ENCODE data around the gene PKN1.

The PKN1 gene

DNA sequence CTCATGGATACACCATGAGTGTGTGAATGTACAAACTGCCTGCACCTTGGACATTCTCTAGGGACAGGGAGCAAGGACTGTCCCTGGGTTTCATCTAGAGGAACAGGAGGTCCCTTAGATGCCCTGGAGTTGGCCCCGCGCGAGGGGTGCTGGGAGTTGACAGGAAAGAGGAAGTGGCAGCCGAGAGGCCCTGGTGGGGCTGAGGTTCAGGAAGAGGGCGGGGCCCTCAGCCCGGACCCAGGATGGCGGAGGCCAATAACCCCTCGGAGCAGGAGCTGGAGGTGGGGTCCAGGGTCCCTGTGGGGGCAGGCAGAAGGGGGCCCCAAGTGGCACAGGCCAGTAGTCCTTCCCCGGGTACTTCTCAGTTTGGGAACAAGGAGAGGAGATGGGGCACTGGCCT is 6.9 kb downstream of the PKN1 start:
- H3K4me1 ChIP-seq (ENCODE audit: control insufficient read depth, low read depth, low read length) = no peaks in the 10 kb centered on the region
- H4K8ac ChIP-seq (ENCODE audit: low read depth, low read length) = no peak overlapping the region
- H3K56ac ChIP-seq (ENCODE audit: low read length) = peak overlapping the region; percentile 56
- H2AK5ac ChIP-seq (ENCODE audit: low read length) = no peak overlapping the region
- no peak overlapping the region for H3K18ac ChIP-seq (ENCODE audit: low read length)
- no peak overlapping the region for H3K23ac ChIP-seq (ENCODE audit: low read length)
- no peak overlapping the region for H3K27ac ChIP-seq (ENCODE audit: low read depth, low read length)
- H2BK15ac ChIP-seq (replicated peaks; ENCODE audit: low read depth) = no peak overlapping the region
- H4K5ac ChIP-seq (ENCODE audit: low read length) = no peak overlapping the region
- H2BK120ac ChIP-seq (ENCODE audit: low read depth, low read length) = no peak overlapping the region
- H3K79me2 ChIP-seq (ENCODE audit: control insufficient read depth, insufficient read depth, low read length) = no peaks in the 10 kb centered on the region
- H3K36me3 ChIP-seq (ENCODE audit: control insufficient read depth, insufficient read depth, low read length) = peaks cover 9% of the 10 kb centered on the region
- no peak overlapping the region for H3K9ac ChIP-seq (ENCODE audit: low read length)
- no peaks in the 10 kb centered on the region for H3K27me3 ChIP-seq (ENCODE audit: insufficient read depth, low read length, poor library complexity)
- H3K4me3 ChIP-seq (ENCODE audit: low read length) = no peak overlapping the region
- no CpG with 5 or more reads among the region's 9 CpGs for WGBS (ENCODE audit: extremely low coverage, insufficient coverage, low lambda C conversion rate)
- H3K4ac ChIP-seq (ENCODE audit: low read depth, low read length) = no peak overlapping the region
- H3K79me1 ChIP-seq (ENCODE audit: low read length) = no peaks in the 10 kb centered on the region
- DNase-seq = no peak
- no peak overlapping the region for H2BK5ac ChIP-seq (ENCODE audit: low read length)
- H3K4me2 ChIP-seq (ENCODE audit: low read length) = no peak overlapping the region

DNA sequence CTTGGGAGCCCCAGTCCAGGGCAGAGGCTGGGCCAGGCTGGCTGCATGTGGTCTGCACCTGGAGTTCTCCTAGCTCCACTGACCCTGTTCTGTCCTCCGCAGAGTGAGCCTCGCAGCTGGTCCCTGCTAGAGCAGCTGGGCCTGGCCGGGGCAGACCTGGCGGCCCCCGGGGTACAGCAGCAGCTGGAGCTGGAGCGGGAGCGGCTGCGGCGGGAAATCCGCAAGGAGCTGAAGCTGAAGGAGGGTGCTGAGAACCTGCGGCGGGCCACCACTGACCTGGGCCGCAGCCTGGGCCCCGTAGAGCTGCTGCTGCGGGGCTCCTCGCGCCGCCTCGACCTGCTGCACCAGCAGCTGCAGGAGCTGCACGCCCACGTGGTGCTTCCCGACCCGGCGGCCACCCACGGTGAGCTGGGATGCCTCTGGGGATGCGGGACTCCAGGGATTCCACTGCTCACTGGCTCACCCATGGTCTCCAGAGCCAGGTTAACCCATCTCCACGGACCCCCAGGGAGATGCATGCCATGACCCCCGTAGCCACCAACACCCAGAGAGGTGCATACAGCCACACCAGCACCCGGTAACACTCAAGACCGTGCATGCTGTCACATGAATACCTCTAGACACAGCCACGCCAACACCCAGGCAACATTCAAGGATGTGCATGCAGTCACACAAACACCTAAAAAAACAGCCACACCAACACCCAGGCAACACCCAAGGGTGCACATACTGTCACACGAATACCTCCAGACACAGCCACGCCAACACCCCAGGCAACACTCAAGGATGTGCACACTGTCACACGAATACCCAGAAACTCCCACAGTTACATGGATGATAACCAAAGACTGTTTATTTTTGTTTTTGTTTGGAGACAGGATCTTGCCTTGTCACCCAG is 8.2 kb downstream of the PKN1 start:
- Histone ChIP-seq H3K79me2 (ENCODE audit: control insufficient read depth, insufficient read depth, low read length) (no peaks in the 10 kb centered on the region), H3K23ac (ENCODE audit: low read length) (no peak overlapping the region), H4K5ac (ENCODE audit: low read length) (no peak overlapping the region), H2AK5ac (ENCODE audit: low read length) (no peak overlapping the region), H3K27ac (ENCODE audit: low read depth, low read length) (peak overlapping the region; percentile 4), H3K4me3 (ENCODE audit: low read length) (no peak overlapping the region), H3K36me3 (ENCODE audit: control insufficient read depth, insufficient read depth, low read length) (peaks cover 9% of the 10 kb centered on the region), H3K27me3 (ENCODE audit: insufficient read depth, low read length, poor library complexity) (no peaks in the 10 kb centered on the region), H2BK15ac (replicated peaks; ENCODE audit: low read depth) (no peak overlapping the region), H3K4me2 (ENCODE audit: low read length) (no peak overlapping the region), H4K8ac (ENCODE audit: low read depth, low read length) (no peak overlapping the region), H3K4ac (ENCODE audit: low read depth, low read length) (no peak overlapping the region), H2BK5ac (ENCODE audit: low read length) (no peak overlapping the region), H3K56ac (ENCODE audit: low read length) (no peak overlapping the region), H3K4me1 (ENCODE audit: control insufficient read depth, low read depth, low read length) (no peaks in the 10 kb centered on the region), H3K79me1 (ENCODE audit: low read length) (no peaks in the 10 kb centered on the region), H3K9ac (ENCODE audit: low read length) (no peak overlapping the region), H2BK120ac (ENCODE audit: low read depth, low read length) (no peak overlapping the region), H3K18ac (ENCODE audit: low read length) (no peak overlapping the region)
- no peak for DNase-seq
- WGBS (ENCODE audit: extremely low coverage, insufficient coverage, low lambda C conversion rate) = no CpG with 5 or more reads among the region's 34 CpGs

DNA sequence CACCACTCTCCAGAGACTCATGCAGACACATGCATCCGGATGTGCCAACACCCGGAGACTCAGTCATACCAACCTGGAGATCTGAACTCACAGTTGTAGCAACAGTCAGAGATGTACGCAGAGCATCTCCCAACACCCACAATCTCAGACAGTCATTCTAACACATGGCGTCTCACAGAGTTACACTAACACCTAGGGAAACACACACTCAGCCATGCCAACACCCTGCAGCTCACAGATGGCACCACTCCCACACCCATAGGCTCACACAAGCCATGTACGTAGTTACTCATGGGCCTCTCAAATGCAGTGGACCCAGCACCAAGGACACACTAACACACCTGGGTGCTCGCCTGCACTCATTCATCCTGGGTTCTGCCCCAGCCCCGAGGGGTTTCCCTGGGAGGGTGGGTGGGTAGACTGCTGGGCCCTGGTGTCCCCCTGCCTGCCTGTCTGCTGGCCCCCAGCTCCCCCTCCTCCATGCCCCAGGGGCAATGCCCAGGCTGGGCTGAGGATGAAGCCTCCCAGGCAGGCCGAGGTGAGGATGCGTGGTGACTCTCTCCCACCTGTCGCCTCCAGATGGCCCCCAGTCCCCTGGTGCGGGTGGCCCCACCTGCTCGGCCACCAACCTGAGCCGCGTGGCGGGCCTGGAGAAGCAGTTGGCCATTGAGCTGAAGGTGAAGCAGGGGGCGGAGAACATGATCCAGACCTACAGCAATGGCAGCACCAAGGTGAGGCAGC is 10.0 kb downstream of the PKN1 start:
- no peak overlapping the region for H3K18ac ChIP-seq (ENCODE audit: low read length)
- no peak overlapping the region for H2BK120ac ChIP-seq (ENCODE audit: low read depth, low read length)
- no peak for DNase-seq
- H3K4me3 ChIP-seq (ENCODE audit: low read length) = no peak overlapping the region
- no peaks in the 10 kb centered on the region for H3K79me1 ChIP-seq (ENCODE audit: low read length)
- no peak overlapping the region for H3K9ac ChIP-seq (ENCODE audit: low read length)
- no peak overlapping the region for H3K4ac ChIP-seq (ENCODE audit: low read depth, low read length)
- H4K5ac ChIP-seq (ENCODE audit: low read length) = no peak overlapping the region
- no peak overlapping the region for H3K27ac ChIP-seq (ENCODE audit: low read depth, low read length)
- H2BK15ac ChIP-seq (replicated peaks; ENCODE audit: low read depth) = no peak overlapping the region
- H3K23ac ChIP-seq (ENCODE audit: low read length) = no peak overlapping the region
- H2BK5ac ChIP-seq (ENCODE audit: low read length) = no peak overlapping the region
- H3K36me3 ChIP-seq (ENCODE audit: control insufficient read depth, insufficient read depth, low read length) = peaks cover 9% of the 10 kb centered on the region
- no peaks in the 10 kb centered on the region for H3K27me3 ChIP-seq (ENCODE audit: insufficient read depth, low read length, poor library complexity)
- H3K56ac ChIP-seq (ENCODE audit: low read length) = no peak overlapping the region
- no peak overlapping the region for H4K8ac ChIP-seq (ENCODE audit: low read depth, low read length)
- no peak overlapping the region for H3K4me2 ChIP-seq (ENCODE audit: low read length)
- H3K79me2 ChIP-seq (ENCODE audit: control insufficient read depth, insufficient read depth, low read length) = no peaks in the 10 kb centered on the region
- no peak overlapping the region for H2AK5ac ChIP-seq (ENCODE audit: low read length)
- WGBS (ENCODE audit: extremely low coverage, insufficient coverage, low lambda C conversion rate) = no CpG with 5 or more reads among the region's 16 CpGs
- H3K4me1 ChIP-seq (ENCODE audit: control insufficient read depth, low read depth, low read length) = no peaks in the 10 kb centered on the region

DNA sequence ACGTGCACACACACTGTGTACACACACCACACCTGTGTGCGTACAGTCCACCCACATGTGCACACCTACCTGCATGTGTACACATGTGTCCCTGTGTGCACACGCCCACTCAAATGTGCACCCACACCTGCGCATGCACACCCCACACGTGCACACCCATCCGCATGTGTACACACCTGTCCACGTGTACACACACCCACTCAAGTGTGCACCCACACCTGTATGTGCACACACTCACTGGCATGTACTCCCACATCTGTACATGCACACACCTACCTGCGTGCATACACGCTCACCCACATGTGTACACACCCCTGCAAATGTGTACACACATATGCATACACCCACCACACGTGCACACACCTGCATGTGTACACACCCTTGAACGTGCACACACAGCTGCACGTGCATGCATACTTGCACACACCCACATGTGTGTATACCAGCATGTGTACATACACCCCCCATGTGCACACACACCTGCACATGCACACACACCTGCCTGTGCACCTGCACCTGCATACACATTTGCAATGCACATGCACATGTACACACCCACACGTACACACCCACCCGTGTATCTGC is 10.6 kb downstream of the PKN1 start:
- DNase-seq = no peak
- Histone ChIP-seq H3K27ac (ENCODE audit: low read depth, low read length) (no peak overlapping the region), H3K4me2 (ENCODE audit: low read length) (no peak overlapping the region), H3K9ac (ENCODE audit: low read length) (no peak overlapping the region), H3K79me1 (ENCODE audit: low read length) (no peaks in the 10 kb centered on the region), H3K18ac (ENCODE audit: low read length) (no peak overlapping the region), H3K56ac (ENCODE audit: low read length) (no peak overlapping the region), H3K79me2 (ENCODE audit: control insufficient read depth, insufficient read depth, low read length) (no peaks in the 10 kb centered on the region), H3K4ac (ENCODE audit: low read depth, low read length) (no peak overlapping the region), H3K27me3 (ENCODE audit: insufficient read depth, low read length, poor library complexity) (no peaks in the 10 kb centered on the region), H3K36me3 (ENCODE audit: control insufficient read depth, insufficient read depth, low read length) (peaks cover 9% of the 10 kb centered on the region), H2BK120ac (ENCODE audit: low read depth, low read length) (no peak overlapping the region), H2AK5ac (ENCODE audit: low read length) (no peak overlapping the region), H4K5ac (ENCODE audit: low read length) (no peak overlapping the region), H3K4me1 (ENCODE audit: control insufficient read depth, low read depth, low read length) (no peaks in the 10 kb centered on the region), H3K23ac (ENCODE audit: low read length) (no peak overlapping the region), H3K4me3 (ENCODE audit: low read length) (no peak overlapping the region), H2BK5ac (ENCODE audit: low read length) (no peak overlapping the region), H2BK15ac (replicated peaks; ENCODE audit: low read depth) (no peak overlapping the region), H4K8ac (ENCODE audit: low read depth, low read length) (no peak overlapping the region)
- no CpG with 5 or more reads among the region's 14 CpGs for WGBS (ENCODE audit: extremely low coverage, insufficient coverage, low lambda C conversion rate)

DNA sequence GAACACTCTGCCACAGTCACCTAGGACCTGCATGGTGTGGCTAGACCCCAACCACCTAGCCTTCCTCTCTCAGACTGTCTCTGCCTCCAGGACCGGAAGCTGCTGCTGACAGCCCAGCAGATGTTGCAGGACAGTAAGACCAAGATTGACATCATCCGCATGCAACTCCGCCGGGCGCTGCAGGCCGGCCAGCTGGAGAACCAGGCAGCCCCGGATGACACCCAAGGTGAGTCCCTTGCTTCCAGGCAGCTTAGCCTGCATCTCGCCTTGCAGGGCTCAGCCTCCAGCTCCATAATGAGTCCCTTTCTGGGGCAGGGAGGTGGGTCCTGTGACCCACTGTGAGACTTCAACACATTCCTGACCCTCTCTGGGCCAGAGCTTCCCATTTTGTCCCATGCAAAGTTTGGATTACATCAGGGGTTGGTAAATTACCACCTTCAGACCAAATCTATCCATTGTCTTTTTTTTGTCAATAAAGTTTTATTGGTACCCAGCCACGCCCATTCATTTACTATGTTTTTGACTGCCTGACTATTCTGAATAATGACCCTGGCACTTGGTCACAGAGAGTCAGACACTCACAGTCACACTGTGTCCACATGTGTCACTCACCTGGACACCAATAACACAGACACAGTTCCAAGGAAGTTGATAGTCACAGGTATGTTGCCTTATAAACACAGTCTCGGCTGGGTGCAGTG is 13.4 kb downstream of the PKN1 start:
- Histone ChIP-seq H3K9ac (ENCODE audit: low read length) (no peak overlapping the region), H3K23ac (ENCODE audit: low read length) (no peak overlapping the region), H3K4ac (ENCODE audit: low read depth, low read length) (no peak overlapping the region), H3K36me3 (ENCODE audit: control insufficient read depth, insufficient read depth, low read length) (peaks cover 9% of the 10 kb centered on the region), H3K79me1 (ENCODE audit: low read length) (no peaks in the 10 kb centered on the region), H4K8ac (ENCODE audit: low read depth, low read length) (no peak overlapping the region), H4K5ac (ENCODE audit: low read length) (no peak overlapping the region), H2BK120ac (ENCODE audit: low read depth, low read length) (no peak overlapping the region), H3K4me1 (ENCODE audit: control insufficient read depth, low read depth, low read length) (no peaks in the 10 kb centered on the region), H3K4me2 (ENCODE audit: low read length) (no peak overlapping the region), H2BK15ac (replicated peaks; ENCODE audit: low read depth) (no peak overlapping the region), H2AK5ac (ENCODE audit: low read length) (no peak overlapping the region), H3K56ac (ENCODE audit: low read length) (no peak overlapping the region), H3K18ac (ENCODE audit: low read length) (no peak overlapping the region), H3K27me3 (ENCODE audit: insufficient read depth, low read length, poor library complexity) (no peaks in the 10 kb centered on the region), H3K79me2 (ENCODE audit: control insufficient read depth, insufficient read depth, low read length) (no peaks in the 10 kb centered on the region), H3K4me3 (ENCODE audit: low read length) (no peak overlapping the region), H3K27ac (ENCODE audit: low read depth, low read length) (no peak overlapping the region), H2BK5ac (ENCODE audit: low read length) (no peak overlapping the region)
- WGBS (ENCODE audit: extremely low coverage, insufficient coverage, low lambda C conversion rate) = no CpG with 5 or more reads among the region's 10 CpGs
- DNase-seq = no peak

Data from mesendoderm (in vitro differentiated cells).